GM19025 (cell line): Measurements from ENCODE around the gene ANKRD23.
"Not testable (repeated sequence)": the region's sequence is repeated elsewhere in the genome, so short reads cannot be mapped to it uniquely, and the experiment has no call there.

Experiments
- ATAC-seq: cut with Tn5 transposase; IDR thresholded peaks from one replicate; pipeline ENCODE4 v1.9.1; 2021; ENCODE audit warnings: mild to moderate bottlenecking, low read depth, moderate library complexity; ENCODE audit not compliant: unreplicated experiment

ANKRD23 gene

GRCh38 chr2:96864343-96865091 lies 20.7 kb upstream of the ANKRD23 start:
- ATAC-seq: no peak

GRCh38 chr2:96863575-96864342 lies 19.9 kb upstream of the ANKRD23 start:
- ATAC-seq: no peak

DNA sequence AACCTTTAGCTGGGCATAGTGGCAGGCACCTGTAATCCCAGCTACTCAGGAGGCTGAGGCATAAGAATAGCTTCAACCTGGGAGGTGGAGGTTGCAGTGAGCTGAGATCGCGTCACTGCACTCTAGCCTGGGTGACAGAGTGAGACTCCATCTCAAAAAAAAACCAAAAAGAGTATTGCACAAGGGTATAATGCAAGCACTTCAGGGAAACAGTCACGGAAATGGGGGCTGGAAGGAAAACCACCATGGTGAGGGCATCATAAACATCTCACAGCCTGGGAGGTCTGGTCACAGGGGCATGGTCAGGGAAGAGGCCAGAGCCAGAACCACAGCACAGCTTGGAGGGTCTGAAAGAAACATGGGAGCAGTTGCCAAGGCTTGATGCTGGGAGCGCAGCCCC lies 19.2 kb upstream of the ANKRD23 start:
- ATAC-seq: not testable (repeated sequence)

GRCh38 chr2:96861074-96861473 lies 17.3 kb upstream of the ANKRD23 start:
- no peak for ATAC-seq

DNA sequence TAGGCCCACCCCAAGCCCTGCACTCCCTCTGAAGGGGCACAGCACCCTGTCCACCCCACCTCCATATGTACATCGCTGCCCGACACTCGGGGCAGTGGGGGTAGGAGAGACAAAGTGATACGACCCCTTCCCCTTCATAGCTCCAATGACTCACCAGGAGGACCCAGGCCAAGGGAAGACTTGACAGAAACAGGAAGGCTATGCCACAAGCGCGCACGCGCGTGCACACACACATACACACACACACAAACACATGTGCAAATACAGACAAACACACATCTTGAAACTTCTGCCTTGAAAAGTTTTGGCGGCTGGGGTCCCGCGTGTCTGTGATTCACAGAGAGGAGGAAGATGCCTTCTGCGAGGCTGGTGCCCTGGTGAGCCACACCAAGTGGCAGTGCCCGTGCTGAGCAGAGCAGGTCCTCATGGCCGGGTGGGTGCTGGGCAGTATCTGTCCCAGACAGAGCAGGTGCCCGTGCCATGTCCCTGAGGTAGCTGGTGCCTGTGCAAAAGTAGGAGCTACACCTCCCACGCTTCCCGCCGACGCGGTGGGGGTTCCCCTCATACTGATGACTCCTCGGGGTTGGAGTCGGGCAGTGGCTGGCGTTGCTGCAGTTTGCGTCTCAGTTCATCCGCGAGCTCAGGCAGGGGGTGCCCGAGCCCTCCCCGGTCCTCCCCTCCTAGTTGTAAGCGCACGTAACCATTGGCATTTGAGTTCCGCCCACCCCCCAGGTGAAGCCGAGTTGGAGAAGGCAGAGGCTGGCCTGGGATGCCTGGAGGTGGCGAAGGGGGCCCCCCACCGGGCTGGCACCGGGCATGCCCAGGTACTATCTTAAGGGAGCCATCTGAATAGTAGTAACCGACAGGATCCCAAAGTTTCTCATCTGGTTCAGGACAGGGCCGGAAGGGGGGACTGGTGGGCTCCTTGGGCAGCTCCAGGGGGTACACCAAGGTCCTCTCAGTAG lies 16.5 kb upstream of the ANKRD23 start:
- no peak for ATAC-seq

DNA sequence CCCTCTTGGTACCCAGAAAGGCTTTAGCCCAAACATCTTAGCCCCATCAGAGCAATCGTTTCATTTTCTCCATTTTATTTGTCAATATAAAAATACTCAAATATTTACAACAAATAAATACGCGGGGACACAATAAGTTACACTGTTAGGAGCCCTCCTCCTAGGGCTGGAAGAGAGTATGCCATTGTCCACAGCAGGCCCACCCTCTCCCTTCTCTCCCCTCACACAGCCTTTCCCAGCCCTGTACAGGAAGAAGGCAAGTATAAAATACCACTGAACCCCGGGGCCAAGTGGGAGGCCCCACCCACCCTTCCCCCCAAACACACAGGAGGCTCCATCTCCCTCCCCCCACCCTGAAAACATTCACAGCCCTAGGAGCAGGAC lies 15.9 kb upstream of the ANKRD23 start:
- no peak for ATAC-seq

DNA sequence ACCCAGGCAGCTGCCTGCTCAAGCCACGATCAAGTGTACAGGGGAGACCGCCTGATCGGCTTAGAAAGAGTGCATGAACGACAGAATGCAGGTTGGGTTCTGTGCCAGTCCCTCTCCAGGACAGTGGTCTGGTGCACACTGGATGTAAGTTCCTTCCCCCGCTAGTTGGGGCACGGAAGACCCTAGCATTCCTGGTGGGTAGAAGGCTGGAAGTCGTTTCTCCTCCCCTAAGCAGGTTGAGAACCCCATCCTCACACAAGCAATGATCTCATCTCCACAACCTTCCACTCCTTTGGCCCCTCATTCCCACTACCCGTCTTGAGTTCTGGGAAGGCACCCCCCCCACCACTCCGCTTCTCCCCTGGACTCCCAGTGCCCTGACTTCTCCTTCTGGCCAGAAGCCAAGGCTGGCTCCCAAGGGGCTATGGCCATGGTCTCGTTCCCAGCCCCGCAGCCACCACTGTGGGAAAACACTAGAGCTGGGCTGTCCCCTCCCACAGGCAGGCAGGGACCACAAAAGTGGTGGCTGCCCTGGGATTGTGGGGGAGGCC lies 15.4 kb upstream of the ANKRD23 start:
- ATAC-seq: no peak

DNA sequence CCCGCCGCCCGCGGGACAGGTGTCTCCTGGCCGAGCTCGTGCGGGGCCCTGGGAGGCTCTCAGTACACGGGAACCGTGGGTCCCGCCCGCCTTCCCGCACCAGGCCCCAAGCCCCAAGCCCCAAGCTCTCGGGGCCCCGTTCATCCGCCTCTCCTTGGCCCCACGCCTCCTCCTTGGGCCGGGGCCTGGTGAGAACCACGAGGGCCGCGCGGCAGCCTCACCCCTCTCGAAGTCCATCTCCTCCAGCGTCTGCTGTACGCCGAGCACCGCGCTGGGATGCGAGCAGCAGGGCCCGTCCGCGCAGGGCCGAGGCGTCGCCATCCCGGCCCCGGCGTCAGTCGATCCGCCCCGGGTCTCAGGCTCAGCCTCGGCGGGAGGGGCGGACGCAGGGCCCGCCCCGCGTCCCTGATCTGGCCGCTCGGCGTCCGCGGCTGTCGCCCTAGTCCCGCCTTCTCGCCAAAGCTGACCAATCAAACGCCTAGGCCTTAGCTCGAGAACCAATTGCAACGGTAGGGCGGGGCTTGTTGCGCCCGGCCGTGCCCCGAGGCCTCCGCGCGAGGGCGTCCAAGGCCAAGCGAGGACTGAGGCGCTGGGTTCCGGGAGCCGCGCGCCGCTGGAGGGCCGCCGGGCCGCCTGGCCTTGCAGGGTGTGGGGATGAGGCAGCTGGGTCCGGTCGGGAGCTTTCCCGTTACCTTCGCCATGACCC lies 14.0 kb upstream of the ANKRD23 start, which contains the start of gene ANKRD39:
TSS of gene ANKRD39 (minus strand) at position 350 of the 706 bp plus-strand sequence. CDS start at position 321, 29 bp downstream.
- ATAC-seq: peak; percentile 96

DNA sequence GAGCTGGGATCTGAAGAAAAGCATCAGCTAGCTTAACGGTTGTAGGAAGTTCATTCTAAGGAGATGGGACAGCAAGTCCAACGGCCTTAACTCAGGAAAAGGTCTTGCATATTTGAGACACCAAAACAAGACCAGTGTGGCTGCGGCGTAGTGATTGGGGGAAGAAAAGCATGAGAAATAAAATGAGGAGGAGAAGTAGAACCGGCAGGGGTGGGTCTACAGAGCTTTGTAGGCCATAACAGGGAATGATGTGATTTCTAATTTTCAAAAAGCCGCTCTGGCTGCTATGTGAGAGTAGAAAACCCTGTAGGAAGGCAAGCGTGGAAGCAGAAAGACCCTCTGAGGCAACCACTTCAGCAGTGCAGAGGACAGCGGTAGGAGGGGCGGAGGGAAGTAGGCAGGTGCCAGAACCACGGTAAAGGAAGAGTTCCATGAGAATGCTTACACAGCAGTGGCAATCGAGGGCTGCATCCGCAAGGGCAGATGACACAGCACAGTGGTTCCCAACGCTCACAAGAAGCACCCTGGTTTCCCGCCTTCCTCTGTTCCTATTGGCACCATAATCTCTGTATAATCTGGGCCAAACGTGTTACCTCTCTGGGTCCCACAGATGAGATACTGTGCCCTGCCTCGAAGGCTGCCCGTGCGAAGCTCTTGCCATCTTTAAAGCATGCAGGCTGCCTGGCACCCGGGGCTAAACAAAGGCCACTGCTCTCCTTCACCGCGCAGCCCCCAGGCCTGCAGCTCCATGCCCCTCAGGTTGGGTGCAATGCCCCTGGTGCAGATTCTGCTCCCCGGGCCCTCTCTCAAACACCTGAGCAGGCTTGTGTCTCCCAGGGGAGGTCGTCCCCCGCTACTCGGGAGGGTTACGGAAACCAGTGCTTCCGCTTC lies 13.2 kb upstream of the ANKRD23 start:
- no peak for ATAC-seq

GRCh38 chr2:96853321-96853720 lies 9.5 kb upstream of the ANKRD23 start:
- no peak for ATAC-seq

DNA sequence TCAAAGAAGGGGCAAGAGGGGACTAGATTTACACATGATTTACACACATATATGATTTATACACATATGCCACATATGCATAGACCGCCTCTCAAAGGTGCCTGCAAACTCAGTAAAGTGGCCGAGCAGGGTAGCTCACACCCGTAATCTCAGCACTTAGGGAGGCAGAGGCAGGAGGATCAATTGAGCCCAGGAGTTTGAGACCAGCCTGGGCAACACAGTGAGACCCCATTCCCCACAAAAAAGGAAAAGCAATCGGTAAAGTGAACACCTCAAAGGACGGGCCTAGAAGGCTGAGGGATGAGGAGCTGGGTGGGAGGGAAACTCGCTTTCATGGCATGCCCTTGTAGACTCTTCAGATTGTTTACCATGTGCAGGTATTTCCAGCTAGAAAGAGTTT lies 8.8 kb upstream of the ANKRD23 start:
- ATAC-seq: no peak

GRCh38 chr2:96848264-96848663 lies 4.4 kb upstream of the ANKRD23 start:
- ATAC-seq: no peak

DNA sequence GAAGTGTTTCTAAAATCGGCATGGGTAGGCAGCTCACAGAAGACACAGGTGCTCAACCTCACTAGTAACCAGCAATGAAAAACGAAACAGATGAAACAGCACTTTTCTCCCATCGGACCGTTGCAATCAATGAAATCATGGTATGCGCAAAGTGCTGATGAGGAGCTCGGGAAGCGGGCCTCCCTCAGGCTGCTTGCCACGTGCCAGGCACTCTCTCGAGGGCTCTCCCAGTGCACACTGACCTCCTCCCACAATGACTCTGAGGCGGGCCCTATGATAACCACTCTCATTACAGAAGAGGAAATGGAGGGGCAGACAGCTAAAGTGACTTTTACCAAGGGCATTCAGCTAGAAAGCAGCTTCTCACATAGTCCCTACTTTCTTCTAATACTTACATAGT lies 3.8 kb upstream of the ANKRD23 start:
- ATAC-seq: no peak

DNA sequence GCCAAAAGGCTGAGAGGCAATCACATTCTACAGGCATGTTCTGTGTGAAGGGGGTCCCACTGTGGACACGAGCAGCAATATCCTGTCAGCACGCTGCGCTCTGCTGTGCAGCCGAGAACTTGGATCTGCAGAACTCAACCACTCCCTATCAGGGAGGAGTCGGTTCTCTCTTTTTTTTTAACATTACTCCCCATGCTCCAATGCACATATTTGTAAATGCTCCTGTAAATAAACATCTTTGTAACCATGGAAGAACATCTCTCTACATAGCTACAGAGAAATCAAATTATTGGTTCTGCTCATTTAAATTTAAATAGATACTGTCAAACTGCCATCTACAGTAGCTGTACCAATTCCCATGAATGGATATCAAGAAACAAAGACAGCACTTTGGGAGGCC lies 3.0 kb upstream of the ANKRD23 start:
- ATAC-seq: no peak

DNA sequence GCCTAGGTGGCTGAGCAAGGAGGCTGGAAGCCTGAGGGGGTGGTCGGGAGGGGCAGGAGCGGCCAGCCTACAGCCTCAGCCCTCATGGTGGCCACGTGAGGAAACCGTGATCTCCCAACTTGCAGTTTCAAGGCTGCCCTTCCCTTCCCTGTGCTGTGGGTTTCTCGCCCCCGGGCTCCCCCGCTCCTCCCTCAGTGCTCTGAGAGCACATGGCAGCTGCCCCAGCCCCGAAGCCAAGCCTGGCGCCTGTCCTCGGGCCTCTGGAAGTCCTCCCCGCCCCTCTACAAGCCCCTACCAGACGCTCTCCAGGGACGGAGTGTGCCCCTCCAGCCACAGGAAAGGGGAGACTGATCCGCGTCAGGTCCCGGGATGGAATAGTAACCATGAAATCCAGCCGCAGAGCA lies 586 bp upstream of the ANKRD23 start:
- no peak for ATAC-seq

GRCh38 chr2:96842600-96842999 lies 1.2 kb downstream of the ANKRD23 start:
- ATAC-seq: no peak

GRCh38 chr2:96841701-96842495 lies 1.9 kb downstream of the ANKRD23 start:
- ATAC-seq: no peak
